WTC11 (cell line): ENCODE data around the gene CENPT. TPM values are rescaled to one million over a fixed set of nuclear protein-coding genes. Genes with fewer than 3 reads are reported as not detected.

Experiments
- ATAC-seq: fragments of 200-7000 bp; cut with Tn5 transposase; 2 replicates; pipeline ENCODE4 v1.10.0; 2021; ENCODE audit warnings: mild to moderate bottlenecking, moderate library complexity
- CTCF ChIA-PET: fragments of 300-600 bp; sonication (Branson Sonifier 250); formaldehyde crosslinking; loops from one replicate; lab custom pipeline; 2021; ENCODE audit warnings: antibody characterized with exemption; lab: Charles Lee
- POLR2A ChIA-PET: fragments of 350-600 bp; sonication (Branson Sonifier 250); formaldehyde crosslinking; loops from one replicate; lab custom pipeline; 2021; ENCODE audit warnings: antibody characterized with exemption; lab: Charles Lee
- DNase-seq: peaks from one replicate; pipeline ENCODE4 v3.0.0; 2021; ENCODE audit warnings: low spot score
- H3K27ac Mint-ChIP-seq: 2 replicates; pipeline ENCODE4 v1.8.0; 2021; ENCODE audit warnings: mixed read lengths
- H3K27me3 Mint-ChIP-seq: 2 replicates; pipeline ENCODE4 v1.8.0; 2021; ENCODE audit warnings: low read depth, mild to moderate bottlenecking, moderate library complexity, mixed read lengths
- H3K36me3 Mint-ChIP-seq: 2 replicates; pipeline ENCODE4 v1.8.0; 2021; ENCODE audit warnings: mixed read lengths
- H3K4me1 Mint-ChIP-seq: 2 replicates; pipeline ENCODE4 v1.8.0; 2022; ENCODE audit warnings: mixed read lengths
- H3K4me3 Mint-ChIP-seq: 2 replicates; pipeline ENCODE4 v1.8.0; 2021; ENCODE audit warnings: mild to moderate bottlenecking, moderate library complexity, mixed read lengths
- H3K9me3 Mint-ChIP-seq: 2 replicates; pipeline ENCODE4 v1.8.0; 2021; ENCODE audit warnings: mixed read lengths
- CDX4 ChIP-seq: fragments of 250-450 bp; sonication (Bioruptor Pico); IDR thresholded peaks from 2 replicates; pipeline ENCODE4 v1.9.0; 2021; ENCODE audit warnings: moderate library complexity, mild to moderate bottlenecking, inconsistent platforms, borderline replicate concordance
- CREB1 ChIP-seq: sonication (generic); formaldehyde crosslinking; IDR thresholded peaks from 2 replicates; pipeline ENCODE4 v1.8.0; 2023; ENCODE audit warnings: mild to moderate bottlenecking, missing genetic modification reagents
- ELF4 ChIP-seq: sonication (generic); formaldehyde crosslinking; IDR thresholded peaks from 2 replicates; pipeline ENCODE4 v1.8.1; 2022; ENCODE audit warnings: low read depth, mild to moderate bottlenecking, moderate library complexity, missing genetic modification reagents
- EMX1 ChIP-seq: fragments of 250-450 bp; sonication (Bioruptor Pico); IDR thresholded peaks from 2 replicates; pipeline ENCODE4 v1.8.0; 2021; ENCODE audit warnings: mild to moderate bottlenecking
- ETV6 ChIP-seq: sonication (generic); formaldehyde crosslinking; IDR thresholded peaks from 2 replicates; pipeline ENCODE4 v1.8.1; 2022; ENCODE audit warnings: mild to moderate bottlenecking, missing genetic modification reagents
- IRF2 ChIP-seq: sonication (generic); formaldehyde crosslinking; IDR thresholded peaks from 2 replicates; pipeline ENCODE4 v1.8.0; 2022; ENCODE audit warnings: low read depth, missing genetic modification reagents, borderline replicate concordance
- JAZF1 ChIP-seq: fragments of 250-450 bp; sonication (Bioruptor Pico); IDR thresholded peaks from 2 replicates; pipeline ENCODE4 v1.9.0; 2021; ENCODE audit warnings: moderate library complexity, mild to moderate bottlenecking, inconsistent platforms
- MYBL2 ChIP-seq: sonication (generic); formaldehyde crosslinking; IDR thresholded peaks from 2 replicates; pipeline ENCODE4 v1.8.1; 2023; ENCODE audit warnings: mild to moderate bottlenecking, moderate library complexity, missing genetic modification reagents
- OVOL2 ChIP-seq: fragments of 250-450 bp; sonication (Bioruptor Pico); IDR thresholded peaks from 2 replicates; pipeline ENCODE4 v1.9.0; 2021; ENCODE audit warnings: mild to moderate bottlenecking, borderline replicate concordance
- RELA ChIP-seq: sonication (generic); formaldehyde crosslinking; IDR thresholded peaks from 2 replicates; pipeline ENCODE4 v1.8.1; 2022; ENCODE audit warnings: missing genetic modification reagents, mild to moderate bottlenecking, borderline replicate concordance
- SMAD3 ChIP-seq: sonication (generic); formaldehyde crosslinking; IDR thresholded peaks from 2 replicates; pipeline ENCODE4 v1.8.0; 2022; ENCODE audit warnings: missing genetic modification reagents, mild to moderate bottlenecking, borderline replicate concordance
- SMAD4 ChIP-seq: sonication (generic); formaldehyde crosslinking; IDR thresholded peaks from 2 replicates; pipeline ENCODE4 v1.8.0; 2022; ENCODE audit warnings: mild to moderate bottlenecking, missing genetic modification reagents
- TP53 ChIP-seq: sonication (generic); formaldehyde crosslinking; IDR thresholded peaks from 2 replicates; pipeline ENCODE4 v1.8.1; 2023; ENCODE audit warnings: mild to moderate bottlenecking, missing genetic modification reagents
- ZNF232 ChIP-seq: sonication (generic); formaldehyde crosslinking; IDR thresholded peaks from 2 replicates; pipeline ENCODE4 v1.8.0; 2022; ENCODE audit warnings: mild to moderate bottlenecking, missing genetic modification reagents
- total RNA-seq: library from RNA; stranded (reverse); gene quantifications from 3 replicates; pipeline ENCODE4 v1.2.3, GENCODE V29; 2021
- TF ChIP-seq, protein P1 (sequence below): sonication (generic); formaldehyde crosslinking; IDR thresholded peaks from 2 replicates; pipeline ENCODE4 v1.8.0; 2022; ENCODE audit warnings: mild to moderate bottlenecking, missing genetic modification reagents
- TF ChIP-seq, protein P2 (sequence below): fragments of 250-450 bp; sonication (Bioruptor Pico); conservative IDR thresholded peaks from 2 replicates; pipeline ENCODE4 v1.9.0; 2021; ENCODE audit warnings: mild to moderate bottlenecking

CENPT gene
- total RNA-seq, 1 experiment from 2014 or later, result 58.3 TPM

- no peaks in the 10 kb centered on the region for H3K9me3 Mint-ChIP-seq
- ChIA-PET CTCF (interaction anchor here (1.5 kb wide), 1 partner anchor 120 kb away, joined by 3 read pairs; no protein-coding TSS in a partner anchor), POLR2A (no interaction called here)
- H3K27me3 Mint-ChIP-seq, result no peaks in the 10 kb centered on the region
- no peak overlapping the region for H3K27ac Mint-ChIP-seq
- no peak for DNase-seq
- no peak for TF ChIP-seq CDX4 (CRISPR knock-in tag)
- no peaks in the 10 kb centered on the region for H3K36me3 Mint-ChIP-seq
- H3K4me3 Mint-ChIP-seq, result no peak overlapping the region
- ATAC-seq, result no peak
- H3K4me1 Mint-ChIP-seq, result peaks cover 6% of the 10 kb centered on the region
These were observed 64.2 kb downstream of the CENPT start for GRCh38 chr16:67783353-67783725.

DNA sequence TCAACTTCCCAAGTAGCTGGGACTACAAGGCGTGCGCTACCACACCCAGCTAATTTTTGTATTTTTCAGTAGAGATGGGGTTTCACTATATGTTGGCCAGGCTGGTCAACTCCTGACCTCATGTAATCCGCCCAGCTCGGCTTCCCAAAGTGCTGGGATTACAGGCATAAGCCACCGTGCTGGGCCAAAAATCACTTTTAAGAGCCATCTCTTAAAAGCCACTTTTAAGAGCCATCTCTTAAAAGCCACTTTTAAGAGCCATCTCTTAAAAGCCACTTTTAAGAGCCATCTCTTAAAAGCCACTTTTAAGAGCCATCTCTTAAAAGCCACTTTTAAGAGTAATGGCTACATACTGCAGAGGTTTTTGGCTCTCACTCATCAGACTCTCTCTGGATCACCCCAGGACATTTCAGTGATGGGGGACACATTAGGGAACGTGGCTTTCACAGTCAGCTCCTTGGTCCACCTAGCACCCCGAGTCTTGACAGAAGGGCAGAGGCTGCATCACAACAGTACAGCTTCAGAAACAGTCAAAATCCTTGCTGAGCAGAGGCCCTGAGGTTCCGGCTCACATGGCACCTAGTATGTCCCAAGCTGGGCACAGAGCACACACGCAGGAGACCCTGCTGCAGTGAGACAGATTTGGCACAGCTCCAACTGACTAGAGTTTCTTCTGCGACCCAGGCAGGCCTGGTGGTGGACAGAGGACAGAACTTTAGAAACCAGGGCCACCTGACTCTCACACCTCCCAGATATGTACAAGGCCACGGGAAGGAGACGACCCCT is 64.7 kb downstream of the CENPT start:
- no peak overlapping the region for H3K27ac Mint-ChIP-seq
- POLR2A ChIA-PET, result interaction anchor here (1.0 kb wide), 1 partner anchor 11 kb away, joined by 4 read pairs; no protein-coding TSS in a partner anchor

GRCh38 chr16:67781565-67781921 is 66.0 kb downstream of the CENPT start:
- Mint-ChIP-seq H3K27me3 (no peaks in the 10 kb centered on the region), H3K9me3 (no peaks in the 10 kb centered on the region), H3K27ac (peak overlapping the region; percentile 37; the same call in 1 of the 2 replicates), H3K4me3 (no peak overlapping the region), H3K36me3 (no peaks in the 10 kb centered on the region), H3K4me1 (peaks cover 6% of the 10 kb centered on the region)
- POLR2A ChIA-PET, result interaction anchor here (0.5 kb wide), 1 partner anchor 49 kb away, joined by 5 read pairs; no protein-coding TSS in a partner anchor
- ATAC-seq (no peak), DNase-seq (no peak)
- TF ChIP-seq IRF2 (CRISPR knock-in tag), result no peak
- no peak for TF ChIP-seq RELA (CRISPR knock-in tag)
- TF ChIP-seq, protein P1, sequence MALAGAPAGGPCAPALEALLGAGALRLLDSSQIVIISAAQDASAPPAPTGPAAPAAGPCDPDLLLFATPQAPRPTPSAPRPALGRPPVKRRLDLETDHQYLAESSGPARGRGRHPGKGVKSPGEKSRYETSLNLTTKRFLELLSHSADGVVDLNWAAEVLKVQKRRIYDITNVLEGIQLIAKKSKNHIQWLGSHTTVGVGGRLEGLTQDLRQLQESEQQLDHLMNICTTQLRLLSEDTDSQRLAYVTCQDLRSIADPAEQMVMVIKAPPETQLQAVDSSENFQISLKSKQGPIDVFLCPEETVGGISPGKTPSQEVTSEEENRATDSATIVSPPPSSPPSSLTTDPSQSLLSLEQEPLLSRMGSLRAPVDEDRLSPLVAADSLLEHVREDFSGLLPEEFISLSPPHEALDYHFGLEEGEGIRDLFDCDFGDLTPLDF, result no peak
- no peak for TF ChIP-seq EMX1 (CRISPR knock-in tag)
- no peak for TF ChIP-seq SMAD3 (CRISPR knock-in tag)
- TF ChIP-seq, protein P2, sequence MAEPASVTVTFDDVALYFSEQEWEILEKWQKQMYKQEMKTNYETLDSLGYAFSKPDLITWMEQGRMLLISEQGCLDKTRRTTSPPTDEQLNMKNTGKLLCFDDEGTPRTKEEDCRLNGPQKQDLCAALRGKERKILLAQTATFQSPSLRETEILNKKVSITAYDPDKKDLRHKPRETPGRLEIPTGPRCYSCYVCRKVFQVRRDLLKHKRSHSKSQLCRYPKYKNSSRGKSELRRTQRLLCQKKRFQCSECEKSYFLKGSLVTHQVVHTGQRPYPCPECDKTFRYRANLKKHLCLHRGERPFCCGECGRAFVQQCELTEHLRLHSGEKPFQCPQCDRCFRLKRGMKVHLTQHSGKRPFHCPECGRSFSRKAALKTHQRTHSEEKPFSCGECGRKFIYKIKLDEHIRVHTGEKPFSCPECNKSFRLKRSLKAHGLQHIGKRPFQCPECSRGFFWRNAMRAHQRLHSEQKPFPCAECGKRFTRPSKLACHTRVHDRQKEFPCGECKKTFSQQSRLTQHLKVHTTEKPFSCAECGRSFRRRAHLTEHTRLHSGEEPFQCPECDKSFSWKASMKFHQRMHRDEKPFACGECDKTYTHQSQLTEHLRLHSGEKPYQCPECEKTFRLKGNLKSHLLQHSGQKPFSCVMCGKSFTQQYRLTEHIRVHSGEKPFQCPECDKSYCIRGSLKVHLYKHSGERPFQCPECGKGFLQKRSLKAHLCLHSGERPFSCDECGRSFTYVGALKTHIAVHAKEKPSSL (CRISPR knock-in tag), result no peak
- no peak for TF ChIP-seq ZNF232
- CTCF ChIA-PET, result interaction anchor here (1.3 kb wide), 1 partner anchor 35 kb away, joined by 5 read pairs; no protein-coding TSS in a partner anchor

More for the DNA sequence above, 64.7 kb downstream of the CENPT start:
- ATAC-seq (no peak), DNase-seq (no peak)
- no peaks in the 10 kb centered on the region for H3K27me3 Mint-ChIP-seq
- no peak overlapping the region for H3K4me3 Mint-ChIP-seq
- no peaks in the 10 kb centered on the region for H3K9me3 Mint-ChIP-seq
- H3K4me1 Mint-ChIP-seq, result peaks cover 6% of the 10 kb centered on the region
- CTCF ChIA-PET, result interaction anchor here (1.5 kb wide), 1 partner anchor 120 kb away, joined by 3 read pairs; no protein-coding TSS in a partner anchor
- no peaks in the 10 kb centered on the region for H3K36me3 Mint-ChIP-seq
- TF ChIP-seq, protein P2 (CRISPR knock-in tag), result no peak
- TF ChIP-seq IRF2 (CRISPR knock-in tag) (no peak), CREB1 (no peak), MYBL2 (no peak), TP53 (CRISPR knock-in tag) (no peak), ETV6 (CRISPR knock-in tag) (no peak), SMAD4 (no peak), OVOL2 (CRISPR knock-in tag) (no peak), SMAD3 (CRISPR knock-in tag) (no peak), JAZF1 (CRISPR knock-in tag) (no peak), ELF4 (CRISPR knock-in tag) (no peak)
